ENCODE data around the gene PRR12. TPM values are rescaled to one million over a fixed set of nuclear protein-coding genes. Genes with fewer than 3 reads are reported as not detected.

PRR12 gene
- total and polyA plus RNA-seq, 12 donors, result 5.2 to 19.2 (median 16.2) TPM

- intact Hi-C loops (cut with DNase I), result loop anchor here in 2 of 10 donors (5.0 to 10.0 kb wide), 2 partner anchors 37 to 149 kb away; no protein-coding TSS in a partner anchor
- TF ChIP-seq CTCF (IDR thresholded peaks at IDR 0.05), result no peak
- H3K9me3 ChIP-seq, result no peaks in the 10 kb centered on the region
- H3K36me3 ChIP-seq, result peaks cover 0 to 46% (median 0%) of the 10 kb centered on the region in 9 donors
- H3K27me3 ChIP-seq, result no peaks in the 10 kb centered on the region
- 73 to 78% methylated on average over 5 of the region's 5 CpGs for WGBS, 2 donors
- ATAC-seq (peak in 1 of 8 donors; percentile 13), DNase-seq (no peak)
- no peak overlapping the region for H3K4me3 ChIP-seq
- no peak overlapping the region for H3K27ac ChIP-seq
- H3K4me1 ChIP-seq, result peaks cover 0 to 10% (median 0%) of the 10 kb centered on the region in 9 donors
Measured at GRCh38 chr19:49544154-49544553, 46.8 kb upstream of the PRR12 start.

GRCh38 chr19:49546825-49547565 is 44.0 kb upstream of the PRR12 start:
- Histone ChIP-seq H3K36me3 (peaks cover 0 to 33% (median 0%) of the 10 kb centered on the region in 9 donors), H3K27me3 (no peaks in the 10 kb centered on the region), H3K4me1 (peaks cover 0 to 16% (median 0%) of the 10 kb centered on the region in 9 donors), H3K4me3 (no peak overlapping the region), H3K27ac (no peak overlapping the region), H3K9me3 (no peaks in the 10 kb centered on the region)
- intact Hi-C loops (cut with DNase I), result loop anchor here in 8 of 10 donors (1.0 to 10.0 kb wide), 6 partner anchors 40 to 155 kb away; partner anchors contain the start of gene FLT3LG (in 1 of the 8)
- DNase-seq, result peak in 1 of 2 donors; percentile 89
- peak; percentile 56 to 91 (median 83) for ATAC-seq
- 8 to 10% methylated on average over 9 of the region's 9 CpGs for WGBS, 2 donors
- TF ChIP-seq CTCF (IDR thresholded peaks at IDR 0.05), result peak; percentile 52 to 91 (median 85)

DNA sequence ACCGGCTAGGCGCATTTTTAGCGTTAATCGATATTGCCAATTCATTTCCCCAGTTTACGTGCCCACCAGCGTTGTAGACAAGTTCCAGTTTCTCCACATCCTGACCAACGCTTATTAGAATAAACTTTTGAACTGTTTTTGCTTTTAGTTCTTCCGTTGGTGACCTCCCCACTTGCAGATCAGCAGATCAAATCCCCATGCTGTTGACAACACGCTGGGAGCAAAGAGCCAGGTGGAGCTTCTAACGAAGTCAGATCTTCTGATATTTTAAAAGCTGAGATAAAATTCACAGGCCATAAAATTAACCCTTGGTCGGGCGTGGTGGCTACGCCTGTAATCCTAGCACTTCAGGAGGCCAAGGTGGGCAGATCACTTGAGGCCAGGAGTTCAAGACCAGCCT is 41.9 kb upstream of the PRR12 start:
- Histone ChIP-seq H3K27me3 (no peaks in the 10 kb centered on the region), H3K36me3 (peaks cover 0 to 27% (median 0%) of the 10 kb centered on the region in 9 donors), H3K4me3 (no peak overlapping the region), H3K9me3 (no peaks in the 10 kb centered on the region), H3K4me1 (peaks cover 0 to 37% (median 0%) of the 10 kb centered on the region in 9 donors), H3K27ac (no peak overlapping the region)
- TF ChIP-seq CTCF (IDR thresholded peaks at IDR 0.05), result no peak
- intact Hi-C loops (cut with DNase I), result loop anchor here in 3 of 10 donors (5.0 to 10.0 kb wide), 3 partner anchors 42 to 157 kb away; no protein-coding TSS in a partner anchor
- 78 to 82% methylated on average over 13 of the region's 13 CpGs for WGBS, 2 donors
- ATAC-seq (no peak), DNase-seq (no peak)

- no peak overlapping the region for H3K4me3 ChIP-seq
- ATAC-seq, result no peak
- H3K27me3 ChIP-seq, result no peaks in the 10 kb centered on the region
- intact Hi-C loops (cut with DNase I), result no loop called here
- no peak for TF ChIP-seq CTCF (IDR thresholded peaks at IDR 0.05)
- H3K9me3 ChIP-seq, result no peaks in the 10 kb centered on the region
- no peak for DNase-seq
- peak overlapping the region in 1 of 10 donors; percentile 76 for H3K27ac ChIP-seq
- 93% methylated on average over 7 of the region's 7 CpGs for WGBS, 2 donors
- peaks cover 0 to 53% (median 3%) of the 10 kb centered on the region in 9 donors for H3K4me1 ChIP-seq
- H3K36me3 ChIP-seq, result peaks cover 0 to 49% (median 12%) of the 10 kb centered on the region in 9 donors
Measured at GRCh38 chr19:49551531-49551930, 39.5 kb upstream of the PRR12 start.

Data from heart right ventricle (tissue), 16 donors.